COLO668 (cell line): ENCODE results near the gene SMU1.
A peak's percentile ranks its signal among the peaks of the same experiment; 100 is the strongest.

Source experiments
- DNase-seq: peaks from one replicate; lab custom pipeline; 2025; ENCODE audit not compliant: unreplicated experiment; lab: John Stamatoyannopoulos, UW

Gene SMU1

DNA sequence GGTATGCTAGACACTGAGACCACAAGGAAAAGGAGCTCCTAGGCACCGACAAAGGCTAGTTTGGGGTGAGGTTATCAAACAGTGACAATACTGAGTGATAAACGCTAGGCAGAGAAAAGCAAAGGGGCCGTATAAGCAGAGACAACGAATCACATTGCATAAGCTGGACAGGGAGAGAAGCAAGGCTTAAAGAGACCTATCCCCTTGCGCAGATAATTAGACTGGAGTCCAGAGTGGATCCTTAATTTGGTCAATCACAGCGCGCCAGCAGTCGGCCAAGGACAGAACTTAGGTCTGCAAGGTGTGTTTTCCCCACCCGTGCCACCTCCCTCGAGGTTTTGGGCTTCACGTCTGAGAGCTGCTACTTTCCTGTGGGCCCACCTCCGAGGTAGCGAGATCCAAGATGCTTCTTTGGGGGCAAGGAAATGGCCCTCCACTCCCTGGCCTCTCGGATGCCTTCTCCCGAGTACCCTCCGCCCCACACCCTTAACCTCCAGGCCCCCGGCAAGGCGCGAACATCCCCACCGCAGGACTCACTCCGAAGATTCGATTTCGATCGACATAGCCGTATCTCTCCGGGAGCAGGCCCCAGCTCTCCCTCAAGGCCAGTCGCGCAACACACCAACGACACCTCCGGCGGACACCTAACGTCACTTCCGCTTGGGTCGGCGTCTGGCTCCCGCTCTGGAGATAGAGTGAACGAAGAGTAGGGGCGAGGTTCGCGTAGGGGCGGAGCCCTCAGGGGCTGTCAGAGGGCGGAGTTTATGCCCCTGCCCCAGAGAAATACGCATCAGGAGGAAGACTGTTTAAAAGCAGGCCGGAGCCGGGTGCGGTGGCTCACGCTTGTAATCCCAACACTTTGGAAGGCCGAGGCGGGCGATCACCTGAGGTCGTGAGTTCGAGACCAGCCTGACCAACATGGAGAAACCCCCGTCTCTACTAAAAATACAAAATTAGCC is at the start of gene SMU1:
Gene SMU1 (minus strand): TSS at position 629 of the 959 bp plus-strand sequence. CDS start 66 bp downstream, at position 563.
- peak; percentile 96 for DNase-seq

DNA sequence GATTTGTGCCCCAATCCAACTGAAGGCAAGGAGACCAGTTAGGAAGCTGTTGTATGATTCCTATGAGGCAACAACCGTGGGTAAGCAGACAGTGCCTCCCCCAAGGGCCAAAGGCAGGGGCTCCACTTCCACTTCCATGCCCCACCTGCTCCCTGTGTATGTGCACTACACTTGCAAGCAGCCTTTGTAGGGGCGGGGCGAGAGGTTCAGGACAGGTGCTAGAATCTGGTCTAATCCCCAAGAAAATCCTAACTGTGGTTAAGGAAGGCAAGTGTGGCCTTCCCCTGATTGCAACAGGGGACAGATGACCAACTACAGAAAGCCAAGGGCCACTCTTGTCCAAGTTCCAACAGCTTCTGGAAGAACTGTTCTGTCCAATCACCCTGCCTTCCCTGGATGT is 49.0 kb upstream of the SMU1 start:
- no peak for DNase-seq

DNA sequence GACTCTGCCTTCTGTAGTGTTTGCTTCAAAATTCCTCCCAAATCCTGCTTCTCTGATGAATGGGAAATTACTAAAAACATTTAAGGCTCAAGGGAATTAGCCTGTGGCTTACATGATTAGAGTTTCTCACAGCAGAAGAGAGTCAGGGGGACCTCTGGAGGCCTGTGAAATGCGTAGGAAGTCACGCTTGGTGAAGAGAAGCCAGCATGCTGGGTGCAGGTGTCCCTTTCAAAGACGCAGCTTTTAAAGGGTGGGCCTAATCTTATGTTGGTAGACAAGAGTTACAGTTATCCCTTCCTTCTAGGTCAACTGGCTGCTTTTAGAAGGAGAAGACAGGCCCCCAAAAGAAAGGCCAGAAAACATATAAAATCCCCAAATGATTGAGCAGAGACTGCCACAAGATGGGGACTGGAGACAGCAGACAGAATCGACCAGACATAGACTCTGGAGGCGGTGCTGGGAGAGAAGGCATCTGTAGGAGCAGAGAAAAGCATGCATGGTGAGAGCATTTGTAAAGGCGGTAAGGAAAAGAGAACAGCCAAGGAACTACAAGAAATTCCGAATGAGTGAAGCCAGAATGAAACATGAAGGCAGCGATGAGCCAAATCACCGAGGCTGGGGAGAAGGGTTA is 48.4 kb upstream of the SMU1 start:
- no peak for DNase-seq

DNA sequence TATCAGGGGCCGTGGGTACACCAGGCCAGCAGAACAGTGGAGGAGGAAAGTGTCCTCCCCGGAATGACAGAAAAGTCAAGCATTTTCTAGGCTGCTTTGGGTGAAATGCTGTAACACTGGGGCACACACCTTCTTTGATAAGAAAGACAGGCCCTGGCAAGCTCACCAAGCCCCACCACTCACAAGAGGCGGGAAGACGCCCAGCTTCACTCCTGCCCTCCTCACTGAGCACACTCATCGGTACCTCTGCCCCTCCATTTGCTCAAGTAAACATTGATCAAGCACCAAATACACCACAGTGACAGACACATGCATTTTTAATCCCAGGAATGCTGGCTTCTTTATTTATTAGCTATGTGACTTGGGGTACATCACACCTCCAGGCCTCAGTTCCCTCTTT is 47.6 kb upstream of the SMU1 start:
- DNase-seq, result no peak

DNA sequence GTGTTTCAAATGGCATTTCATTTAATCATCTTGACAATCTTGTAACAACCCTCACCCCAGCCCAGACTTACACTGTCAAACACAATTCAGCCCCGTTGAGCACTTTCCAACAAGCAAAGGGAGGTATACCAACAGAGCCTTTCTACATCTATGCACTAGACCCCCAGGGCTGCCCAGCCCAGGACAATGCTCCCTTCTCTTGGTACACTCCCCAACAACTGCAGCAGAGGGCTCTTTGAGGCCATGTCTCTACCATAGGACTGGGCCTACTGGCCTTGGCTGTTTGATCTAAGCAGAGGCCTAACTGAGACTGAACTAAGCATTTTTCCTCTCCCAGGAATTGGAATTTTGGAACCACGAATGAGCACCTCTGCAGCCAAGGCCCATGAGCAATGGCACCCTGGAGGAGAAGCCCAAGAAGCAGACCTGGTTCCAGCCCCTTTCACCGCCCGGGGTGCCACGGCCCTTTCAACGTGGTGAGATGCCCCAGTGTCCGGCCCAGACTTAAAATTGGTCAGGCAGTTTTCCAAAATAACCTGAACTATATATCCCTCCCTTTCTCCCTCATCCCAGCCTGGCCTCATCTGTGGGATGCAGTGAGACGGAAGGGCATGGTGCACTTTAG is 47.0 kb upstream of the SMU1 start:
- DNase-seq, result no peak

DNA sequence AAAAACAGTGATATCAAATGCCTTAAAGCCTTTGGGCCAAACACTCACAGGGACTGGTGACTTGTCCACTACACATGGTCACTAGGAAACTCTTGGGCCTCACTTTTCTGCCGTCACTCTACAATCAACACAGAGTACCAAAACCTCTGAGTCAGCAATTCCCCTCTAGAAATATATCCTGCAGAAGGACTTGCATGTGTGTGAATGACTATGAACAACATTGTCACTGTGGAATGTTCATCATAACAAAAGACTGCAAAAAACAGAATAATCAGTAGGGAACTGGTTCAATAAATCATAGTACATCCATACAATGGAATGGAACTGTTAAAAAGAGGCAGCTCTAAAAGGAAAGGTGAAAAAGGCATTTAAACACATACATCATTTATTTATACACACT is 44.1 kb upstream of the SMU1 start:
- DNase-seq, result no peak

DNA sequence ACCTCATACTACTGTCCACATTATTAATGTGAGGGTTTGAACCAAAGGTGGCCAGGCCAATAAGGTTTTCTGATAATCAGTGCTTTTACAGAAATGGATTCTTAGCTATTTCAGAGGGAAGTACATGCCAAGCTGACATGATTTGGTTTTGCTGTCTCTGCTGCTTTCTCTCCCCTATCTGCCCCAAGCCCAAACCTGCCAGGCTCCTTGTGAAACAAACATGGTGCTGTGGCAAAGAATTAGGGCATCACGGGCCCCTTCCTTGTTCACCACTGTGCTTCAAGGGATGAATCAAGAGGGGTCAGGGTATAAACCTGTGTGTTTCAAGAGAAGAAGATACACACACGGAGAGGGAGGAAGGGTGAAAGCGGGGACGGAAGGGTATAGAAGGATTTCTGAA is 41.3 kb upstream of the SMU1 start:
- DNase-seq, result no peak

DNA sequence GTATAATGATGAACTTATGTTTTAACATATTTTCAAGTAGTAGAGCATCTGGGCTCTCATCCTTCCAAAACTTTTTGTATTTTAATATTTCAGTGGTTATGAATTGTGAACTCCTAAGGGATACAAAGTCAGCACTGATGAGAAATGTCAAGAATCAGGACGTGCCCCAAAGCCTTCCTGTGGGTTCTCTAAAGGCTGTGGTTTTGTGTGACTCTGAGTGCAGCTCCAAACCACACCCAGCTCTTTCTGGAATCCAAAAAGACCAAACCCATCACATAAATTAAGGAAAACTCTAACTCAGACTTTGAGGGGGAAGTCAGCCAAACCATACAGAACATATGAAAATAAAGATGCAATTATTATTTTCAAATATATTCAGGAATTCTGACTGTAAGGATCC is 40.8 kb upstream of the SMU1 start:
- no peak for DNase-seq

DNA sequence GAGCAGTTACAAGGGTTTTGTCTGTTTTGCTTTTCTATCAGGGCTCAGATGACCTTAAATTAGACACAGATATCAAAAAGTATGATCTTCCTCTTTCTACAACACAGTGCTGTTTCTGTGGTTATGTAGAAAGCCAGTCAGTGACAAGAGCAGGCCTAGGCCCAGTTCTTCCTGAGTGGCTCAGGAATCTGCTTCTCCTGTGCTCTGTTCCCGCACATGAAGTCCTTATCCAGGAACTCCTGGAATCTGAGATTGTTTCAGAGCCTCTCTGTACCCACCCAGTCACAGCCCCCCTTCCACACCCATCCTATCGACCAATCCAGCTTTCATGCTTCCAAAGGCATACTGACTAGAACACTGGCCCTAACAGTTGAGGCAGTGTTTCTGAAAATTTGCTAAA is 40.4 kb upstream of the SMU1 start:
- no peak for DNase-seq

DNA sequence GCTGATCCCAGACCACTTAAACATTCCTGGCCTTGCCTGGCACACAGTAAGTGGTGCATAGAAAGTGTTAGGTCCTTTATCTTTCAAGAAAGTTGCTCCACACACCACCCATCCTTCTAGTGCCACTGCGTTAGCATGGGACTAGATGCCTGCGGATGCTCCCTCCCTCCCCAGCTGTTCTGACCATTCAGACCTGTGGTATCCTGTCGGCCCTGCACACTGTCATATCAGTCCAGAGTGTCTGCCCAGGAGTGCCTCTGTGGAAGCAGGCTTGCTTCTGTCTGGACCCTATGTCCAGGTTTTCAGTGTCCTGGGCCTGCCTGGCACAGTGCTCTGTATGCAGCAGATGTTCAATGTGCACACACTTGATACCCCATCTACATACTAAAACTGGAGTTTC is 38.3 kb upstream of the SMU1 start:
- DNase-seq, result no peak

DNA sequence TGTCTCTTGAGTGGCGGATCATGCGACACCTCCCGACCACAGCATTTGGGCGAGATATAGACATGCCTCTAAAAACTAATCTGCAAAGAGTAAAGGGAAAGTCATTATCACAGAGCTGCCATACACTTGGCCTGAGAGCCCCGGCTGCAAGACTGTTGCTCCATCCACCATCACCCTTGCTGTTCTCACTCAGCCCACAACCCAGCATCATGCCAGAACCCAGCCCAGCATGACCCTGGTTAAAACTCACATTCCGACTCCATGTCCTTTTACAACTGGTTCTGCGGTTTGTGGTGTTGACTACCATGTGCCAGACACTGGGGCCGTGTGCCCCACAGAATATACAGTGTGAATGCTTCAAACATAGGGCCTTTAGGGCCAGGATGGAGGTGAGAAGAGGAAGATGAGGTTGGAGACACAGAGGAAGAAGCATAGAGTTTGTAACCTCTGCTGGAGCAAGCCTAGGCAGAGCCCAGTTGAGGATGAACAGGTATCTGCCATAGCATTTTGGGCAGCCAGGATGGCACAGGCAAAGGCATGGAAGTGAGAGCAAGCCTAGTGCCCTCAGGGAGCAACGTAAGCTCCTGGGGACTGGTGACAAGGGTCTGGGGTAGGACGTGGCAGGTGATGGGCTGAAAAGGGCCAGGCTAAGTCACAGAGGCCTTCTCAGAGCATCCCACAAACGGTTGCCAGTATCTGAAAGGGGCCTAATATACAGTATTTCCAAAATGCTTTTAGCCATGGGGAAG is 37.5 kb upstream of the SMU1 start:
- DNase-seq, result no peak

DNA sequence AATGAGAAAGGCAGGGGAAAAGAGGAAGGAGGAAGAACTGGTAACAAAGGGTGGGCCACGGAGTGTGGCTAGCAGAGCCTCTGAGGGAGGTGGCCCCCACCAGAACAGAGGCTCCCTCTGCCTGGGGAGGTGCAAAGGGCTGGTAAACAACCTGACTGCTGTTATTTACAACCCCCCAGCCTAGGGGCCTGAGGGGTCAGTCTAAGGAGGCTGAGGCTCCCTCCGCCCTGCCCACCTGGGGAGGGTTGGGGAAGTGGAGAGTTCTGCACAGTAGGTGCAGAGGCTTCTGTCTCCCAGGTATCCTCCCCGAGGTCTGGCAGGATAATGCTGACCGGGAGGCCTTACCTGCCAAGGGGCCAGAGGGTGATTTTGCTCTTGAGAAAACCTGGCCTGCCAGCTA is 35.6 kb upstream of the SMU1 start:
- DNase-seq, result no peak

DNA sequence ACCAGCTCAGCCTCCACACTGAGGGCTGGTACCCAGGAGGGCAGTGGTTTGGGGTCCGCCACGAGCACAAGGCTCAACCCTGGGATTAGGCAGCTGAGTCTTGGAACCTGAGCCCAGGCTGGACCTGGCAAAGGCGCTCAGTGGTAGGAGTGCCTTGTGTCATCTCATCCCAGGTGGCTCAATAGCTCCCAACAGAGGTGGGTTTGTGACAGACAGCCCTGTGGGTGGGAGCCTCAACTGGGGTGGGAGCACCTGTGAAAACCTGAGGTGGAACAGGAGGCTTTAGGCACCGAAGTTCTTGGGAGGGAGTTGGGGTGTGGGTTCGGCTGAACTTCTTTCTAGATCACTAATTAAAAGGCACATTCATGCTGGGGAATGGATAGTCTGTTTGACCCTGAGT is 35.2 kb upstream of the SMU1 start:
- no peak for DNase-seq

DNA sequence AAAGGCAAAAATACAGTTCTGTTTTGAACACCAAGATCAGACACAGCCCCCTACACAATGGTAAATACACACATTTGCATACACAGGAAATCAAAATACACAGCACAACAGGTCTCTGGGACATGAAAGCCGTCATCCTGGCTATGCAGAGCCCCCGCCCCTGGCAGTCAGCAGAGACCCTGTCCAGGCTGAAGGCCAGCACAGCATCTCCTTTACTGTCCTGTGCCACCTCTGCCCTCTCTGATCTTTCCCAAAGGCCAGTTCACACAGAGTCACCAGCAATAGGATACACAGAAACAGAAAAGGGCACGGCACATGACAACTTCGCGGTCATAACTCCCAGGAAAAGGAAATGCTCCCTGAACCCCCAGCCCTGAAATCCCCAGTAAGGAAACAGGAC is 34.2 kb upstream of the SMU1 start:
- DNase-seq, result no peak

DNA sequence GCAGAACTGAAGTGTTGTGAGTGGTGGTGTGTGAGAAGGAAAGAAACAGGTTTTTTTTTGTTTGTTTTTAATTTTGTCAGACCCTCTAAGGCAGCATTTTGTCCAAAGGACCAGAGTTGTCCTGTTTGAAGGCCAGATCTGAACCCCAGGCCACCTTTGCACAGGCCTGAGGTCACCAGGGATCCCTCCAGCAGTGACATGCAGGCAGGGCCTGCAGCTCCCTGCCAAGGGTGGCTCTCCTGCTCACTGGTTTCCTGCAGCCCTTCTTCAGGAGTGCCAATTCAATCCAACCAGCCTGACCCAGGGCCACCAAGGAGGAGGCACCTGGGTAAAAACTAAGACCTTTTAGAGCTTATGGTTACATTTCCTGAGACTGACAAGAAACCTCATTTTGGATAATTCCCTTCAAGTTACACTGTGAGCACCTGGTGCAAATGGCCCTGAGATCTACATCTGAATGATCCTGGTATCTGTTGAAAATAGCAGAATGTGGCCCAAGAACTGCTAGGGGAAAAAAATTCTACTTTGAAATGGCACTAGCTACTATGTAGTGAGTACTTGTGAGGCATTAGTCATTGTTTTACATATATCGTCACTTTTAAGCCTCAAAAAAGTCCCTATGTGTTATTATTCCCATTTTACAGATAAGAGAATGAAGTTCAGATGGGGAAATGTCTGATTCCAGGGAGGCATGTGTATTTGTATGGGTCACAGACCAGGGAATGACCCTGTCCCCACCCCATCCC is 33.5 kb upstream of the SMU1 start:
- DNase-seq, result no peak

DNA sequence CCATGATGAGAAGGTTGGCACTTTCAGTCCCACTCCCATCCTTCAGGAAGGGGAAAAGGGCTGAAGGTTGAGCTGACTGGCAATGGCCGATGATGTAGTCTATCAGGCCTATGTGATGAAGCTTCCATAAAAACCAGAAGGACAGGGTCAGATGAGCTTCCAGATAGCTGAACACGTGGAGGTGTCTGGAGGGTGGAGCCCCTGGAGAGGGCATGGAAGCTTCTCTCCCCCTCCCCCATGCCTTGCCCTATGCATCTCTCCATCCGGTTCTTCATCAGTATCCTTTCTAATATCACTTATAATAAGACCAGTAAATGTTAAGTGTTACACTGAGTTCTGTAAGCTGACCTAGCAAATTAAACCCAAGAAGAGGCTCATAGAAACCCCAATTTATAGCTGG is 32.6 kb upstream of the SMU1 start:
- DNase-seq, result no peak

DNA sequence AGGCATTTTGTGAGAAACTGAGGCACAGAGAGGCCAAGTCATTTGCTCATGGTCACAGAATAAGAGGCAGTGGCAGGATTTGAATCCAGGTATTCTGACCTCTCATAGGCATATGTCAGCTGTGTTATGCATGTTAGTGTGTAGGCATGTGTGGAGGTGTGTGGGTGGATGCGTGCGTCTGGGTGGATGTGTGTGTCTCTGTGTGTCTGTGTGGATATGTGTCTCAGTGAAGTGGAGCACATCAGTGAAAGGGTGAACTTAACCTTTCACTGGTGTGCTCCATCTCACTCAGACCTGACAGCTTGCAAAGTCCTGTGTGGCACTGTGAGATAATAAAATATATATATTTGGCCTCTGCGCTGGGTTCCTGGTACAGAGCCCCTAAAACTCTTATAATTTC is 32.0 kb upstream of the SMU1 start:
- DNase-seq, result no peak

DNA sequence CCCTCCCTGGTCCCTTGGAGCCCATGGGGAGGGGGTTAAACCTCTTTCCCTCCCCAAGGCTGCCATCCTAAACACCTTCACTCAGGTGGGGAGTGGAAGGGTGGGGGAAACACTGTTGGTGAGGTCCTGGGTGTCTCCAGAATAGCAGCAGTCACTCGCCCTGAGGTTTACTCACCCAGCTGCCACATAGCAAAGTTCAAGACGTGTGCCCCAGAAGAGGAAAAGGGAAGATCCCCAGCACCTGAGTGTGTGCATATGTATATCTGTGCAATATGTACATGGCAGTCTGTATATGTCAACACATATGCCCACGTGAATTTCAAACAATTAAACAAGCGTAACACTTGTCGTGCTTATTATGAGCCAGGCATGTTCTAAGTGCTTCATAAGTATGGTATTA is 31.3 kb upstream of the SMU1 start:
- DNase-seq, result no peak

DNA sequence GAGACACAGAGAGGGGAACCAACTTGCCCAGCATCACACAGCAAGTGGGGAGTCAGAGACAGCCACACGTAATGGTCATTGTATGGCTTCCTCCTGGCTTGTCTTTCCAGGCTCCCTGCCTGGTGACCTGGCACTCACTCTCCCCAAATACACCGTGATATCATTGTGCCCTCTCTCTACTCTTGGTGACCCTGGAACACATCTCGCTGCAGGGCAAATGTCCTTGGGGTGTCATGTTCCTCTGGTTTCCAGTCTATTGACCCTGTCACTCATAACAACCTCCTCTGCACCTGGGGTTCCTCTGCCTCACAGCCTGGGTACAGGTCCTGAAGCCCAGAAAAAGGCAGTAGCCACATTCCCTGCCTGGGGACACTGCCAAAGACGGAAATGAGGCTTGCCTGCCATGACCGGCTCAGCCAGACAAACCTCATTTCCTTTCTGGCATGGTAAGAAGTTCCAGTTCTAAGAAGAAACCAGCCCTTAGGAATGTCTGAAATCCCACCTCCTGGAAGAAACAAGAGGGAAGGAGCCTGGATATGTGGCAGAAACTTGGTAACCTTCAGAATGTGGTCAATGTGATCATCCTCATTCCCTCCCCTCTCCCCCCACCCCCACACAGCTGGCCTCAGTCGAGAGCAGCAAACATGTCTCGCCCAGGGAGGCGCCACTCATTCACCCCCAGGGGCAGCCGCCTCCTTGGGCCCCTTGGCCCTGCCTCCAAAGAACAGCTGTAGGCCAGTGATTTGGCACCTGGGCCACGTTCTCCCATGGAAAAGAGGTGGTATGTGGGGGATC is 30.6 kb upstream of the SMU1 start:
- DNase-seq, result no peak

DNA sequence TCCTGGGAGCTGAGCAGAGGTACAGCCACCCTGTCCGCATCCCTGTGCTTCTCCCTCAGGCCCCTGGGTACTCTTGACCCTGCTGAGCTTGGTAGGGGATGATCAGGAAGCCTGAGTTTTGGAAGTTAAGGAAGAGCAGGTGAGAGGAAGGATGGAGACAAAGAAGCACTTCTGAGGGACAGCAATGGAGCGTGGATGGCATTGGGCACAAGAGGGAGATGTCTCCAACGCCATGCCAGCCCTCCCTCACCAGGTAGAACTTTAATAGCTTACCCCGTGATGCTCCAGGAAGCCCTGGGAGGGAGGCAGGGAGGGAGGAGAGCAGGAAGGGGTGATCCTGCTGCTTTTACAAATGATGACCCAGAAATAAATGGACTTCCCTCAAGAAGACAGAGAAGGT is 29.9 kb upstream of the SMU1 start:
- no peak for DNase-seq
